WERI-Rb-1 (cell line): Measurements from ENCODE around the gene JPH3.
"Not testable (repeated sequence)": the region's sequence is repeated elsewhere in the genome, so short reads cannot be mapped to it uniquely, and the experiment has no call there.

Experiments
- DNase-seq: peaks from one replicate; pipeline ENCODE4 v3.0.0-alpha.2; 2020
- H3K27ac ChIP-seq: fragments of 250-450 bp; sonication (Bioruptor Pico); 2 replicates; pipeline ENCODE4 v1.5.1; 2020; ENCODE audit warnings: mild to moderate bottlenecking, moderate library complexity
- H3K27me3 ChIP-seq: fragments of 250-450 bp; sonication (Bioruptor Pico); 2 replicates; pipeline ENCODE4 v1.5.1; 2021; ENCODE audit warnings: mild to moderate bottlenecking, low read depth, moderate library complexity; ENCODE audit not compliant: insufficient read depth, severe bottlenecking
- H3K36me3 ChIP-seq: fragments of 250-450 bp; sonication (Bioruptor Pico); 2 replicates; pipeline ENCODE4 v1.5.1; 2020; ENCODE audit warnings: mild to moderate bottlenecking, moderate library complexity
- H3K4me3 ChIP-seq: 2 replicates; pipeline ENCODE4 v1.5.1; 2011; ENCODE audit warnings: low read depth, mild to moderate bottlenecking, control low read depth, low read length
- H3K9me3 ChIP-seq: fragments of 250-450 bp; sonication (Bioruptor Pico); 2 replicates; pipeline ENCODE4 v1.5.1; 2021; ENCODE audit warnings: mild to moderate bottlenecking, moderate library complexity; ENCODE audit not compliant: severe bottlenecking
- CTCF ChIP-seq: IDR thresholded peaks from 2 replicates; pipeline ENCODE4 v1.5.1; 2011; ENCODE audit warnings: low read depth, mild to moderate bottlenecking, control low read depth, inconsistent platforms, low read length

JPH3 gene

GRCh38 chr16:87713451-87714229 is 111.3 kb downstream of the JPH3 start:
- H3K27ac ChIP-seq = no peak overlapping the region
- H3K36me3 ChIP-seq = no peaks in the 10 kb centered on the region

GRCh38 chr16:87715231-87715630 is 112.9 kb downstream of the JPH3 start:
- Histone ChIP-seq H3K4me3 (no peak overlapping the region), H3K36me3 (no peaks in the 10 kb centered on the region), H3K9me3 (no peaks in the 10 kb centered on the region), H3K27ac (no peak overlapping the region), H3K27me3 (no peaks in the 10 kb centered on the region)
- no peak for TF ChIP-seq CTCF
- no peak for DNase-seq

More at GRCh38 chr16:87713451-87714229, 111.3 kb downstream of the JPH3 start:
- H3K4me3 ChIP-seq = no peak overlapping the region
- H3K27me3 ChIP-seq = no peaks in the 10 kb centered on the region
- TF ChIP-seq CTCF = no peak
- H3K9me3 ChIP-seq = no peaks in the 10 kb centered on the region
- no peak for DNase-seq

- Histone ChIP-seq H3K9me3 (no peaks in the 10 kb centered on the region), H3K4me3 (no peak overlapping the region), H3K27ac (no peak overlapping the region), H3K27me3 (no peaks in the 10 kb centered on the region), H3K36me3 (no peaks in the 10 kb centered on the region)
- no peak for TF ChIP-seq CTCF
- no peak for DNase-seq
Measured at GRCh38 chr16:87715658-87716057, 113.3 kb downstream of the JPH3 start.

- H3K27ac ChIP-seq, H3K9me3 ChIP-seq, H3K4me3 ChIP-seq, H3K36me3 ChIP-seq, DNase-seq, H3K27me3 ChIP-seq: not testable (repeated sequence)
Measured at GRCh38 chr16:87718831-87719230, 116.5 kb downstream of the JPH3 start.

GRCh38 chr16:87720446-87720845 is 118.1 kb downstream of the JPH3 start:
- no peak for DNase-seq
- no peak overlapping the region for H3K27ac ChIP-seq
- no peak overlapping the region for H3K4me3 ChIP-seq
- no peak for TF ChIP-seq CTCF
- H3K36me3 ChIP-seq = no peaks in the 10 kb centered on the region
- no peaks in the 10 kb centered on the region for H3K9me3 ChIP-seq
- no peaks in the 10 kb centered on the region for H3K27me3 ChIP-seq

- Histone ChIP-seq H3K4me3 (no peak overlapping the region), H3K9me3 (no peaks in the 10 kb centered on the region), H3K36me3 (no peaks in the 10 kb centered on the region), H3K27ac (peak overlapping the region; percentile 86), H3K27me3 (no peaks in the 10 kb centered on the region)
- no peak for DNase-seq
- TF ChIP-seq CTCF = no peak
Measured at GRCh38 chr16:87721622-87722585, 119.6 kb downstream of the JPH3 start.
